Suprapubic skin (tissue), 4 donors: ENCODE results near the gene AGPAT2. TPM values are rescaled to one million over a fixed set of nuclear protein-coding genes. Genes with fewer than 3 reads are reported as not detected.

Source experiments
- DNase-seq, 2 donors: peaks; one replicate each; pipeline ENCODE4 v3.0.0-alpha.2; 2019; ENCODE audit warnings: low spot score in 2 of 2
- H3K27ac ChIP-seq: fragments of 200-600 bp; sonication (generic); one replicate; pipeline ENCODE4 v1.5.1; 2019
- H3K27me3 ChIP-seq: fragments of 200-600 bp; sonication (generic); one replicate; pipeline ENCODE4 v1.5.1; 2019
- H3K36me3 ChIP-seq: fragments of 200-600 bp; sonication (generic); one replicate; pipeline ENCODE4 v1.5.1; 2019
- H3K4me1 ChIP-seq: fragments of 200-600 bp; sonication (generic); one replicate; pipeline ENCODE4 v1.5.1; 2019
- H3K4me3 ChIP-seq: fragments of 200-600 bp; sonication (generic); one replicate; pipeline ENCODE4 v1.5.1; 2019; ENCODE audit warnings: mild to moderate bottlenecking
- H3K9me3 ChIP-seq: fragments of 200-600 bp; sonication (generic); one replicate; pipeline ENCODE4 v1.5.1; 2019
- CTCF ChIP-seq, 2 donors: fragments of 200-600 bp in 1 of 2; fragments of 450-650 bp in 1 of 2; sonication (generic) in 1 of 2; IDR thresholded peaks; one replicate each; pipeline ENCODE4 v1.5.1; 2016 to 2019; ENCODE audit warnings: antibody characterized with exemption in 2 of 2, mild to moderate bottlenecking in 1 of 2, moderate library complexity in 1 of 2
- EP300 ChIP-seq: sonication (generic); formaldehyde crosslinking; IDR thresholded peaks from one replicate; pipeline ENCODE4 v1.6.1; 2017; ENCODE audit warnings: antibody characterized with exemption
- POLR2A ChIP-seq, 2 donors: fragments of 450-650 bp; IDR thresholded peaks; one replicate each; pipeline ENCODE4 v1.6.1; 2017; ENCODE audit warnings: antibody characterized with exemption in 2 of 2, mild to moderate bottlenecking in 2 of 2, moderate library complexity in 2 of 2
- POLR2AphosphoS5 ChIP-seq, 3 donors: sonication (generic); formaldehyde crosslinking; IDR thresholded peaks; one replicate each; pipeline ENCODE4 v1.6.1; 2017; ENCODE audit warnings: antibody characterized with exemption in 3 of 3
- WGBS: methylation state at CpG from one replicate; pipeline ENCODE4 v1.1.5; 2018; 5-methylcytosine and 5-hydroxymethylcytosine counted together
- total RNA-seq, 4 donors: library from RNA; depleted of rRNA; stranded (reverse); fragments of >200 nt; gene quantifications; one replicate each; pipeline ENCODE4 v1.1.0, GENCODE V29; 2016

The AGPAT2 gene
- total RNA-seq, 4 donors from 2014 or later: 43.5 to 73.2 (median 63.5) TPM

- TF ChIP-seq CTCF (IDR thresholded peaks at IDR 0.05): no peak
- TF ChIP-seq EP300: no peak
- no peak for TF ChIP-seq POLR2A (IDR thresholded peaks at IDR 0.05)
- TF ChIP-seq POLR2AphosphoS5 (IDR thresholded peaks at IDR 0.05): no peak
- Histone ChIP-seq H3K36me3 (no peaks in the 10 kb centered on the region), H3K9me3 (no peaks in the 10 kb centered on the region), H3K4me3 (no peak overlapping the region), H3K27me3 (peaks cover 36% of the 10 kb centered on the region), H3K27ac (no peak overlapping the region), H3K4me1 (peaks cover 4% of the 10 kb centered on the region)
- no peak for DNase-seq
- WGBS: 49% methylated on average over 40 of the region's 43 CpGs
Measured at GRCh38 chr9:136653323-136654079, 33.8 kb downstream of the AGPAT2 start.

- no peak for DNase-seq
- Histone ChIP-seq H3K4me1 (peaks cover 4% of the 10 kb centered on the region), H3K27ac (no peak overlapping the region), H3K4me3 (no peak overlapping the region), H3K36me3 (no peaks in the 10 kb centered on the region), H3K27me3 (peaks cover 20% of the 10 kb centered on the region), H3K9me3 (no peaks in the 10 kb centered on the region)
- TF ChIP-seq POLR2A (IDR thresholded peaks at IDR 0.05) (no peak), POLR2AphosphoS5 (IDR thresholded peaks at IDR 0.05) (no peak), CTCF (IDR thresholded peaks at IDR 0.05) (no peak), EP300 (no peak)
- 93% methylated on average over 11 of the region's 11 CpGs for WGBS
Measured at GRCh38 chr9:136651860-136652259, 35.4 kb downstream of the AGPAT2 start.

- H3K9me3 ChIP-seq: no peaks in the 10 kb centered on the region
- TF ChIP-seq EP300: no peak
- TF ChIP-seq POLR2A (IDR thresholded peaks at IDR 0.05): no peak
- no peak for TF ChIP-seq POLR2AphosphoS5 (IDR thresholded peaks at IDR 0.05)
- TF ChIP-seq CTCF (IDR thresholded peaks at IDR 0.05): no peak
- DNase-seq: no peak
- H3K36me3 ChIP-seq: no peaks in the 10 kb centered on the region
- H3K4me1 ChIP-seq: peaks cover 12% of the 10 kb centered on the region
- peaks cover 13% of the 10 kb centered on the region for H3K27me3 ChIP-seq
- no peak overlapping the region for H3K27ac ChIP-seq
- 76% methylated on average over 10 of the region's 10 CpGs for WGBS
- H3K4me3 ChIP-seq: no peak overlapping the region
Measured at GRCh38 chr9:136650648-136651047, 36.6 kb downstream of the AGPAT2 start.

- peaks cover 10% of the 10 kb centered on the region for H3K4me1 ChIP-seq
- TF ChIP-seq POLR2A (IDR thresholded peaks at IDR 0.05) (no peak), CTCF (IDR thresholded peaks at IDR 0.05) (no peak), EP300 (no peak), POLR2AphosphoS5 (IDR thresholded peaks at IDR 0.05) (no peak)
Measured at GRCh38 chr9:136650021-136650420, 37.2 kb downstream of the AGPAT2 start.

GRCh38 chr9:136648751-136649150 lies 38.5 kb downstream of the AGPAT2 start:
- no peak for DNase-seq
- Histone ChIP-seq H3K4me3 (no peak overlapping the region), H3K27me3 (peaks cover 12% of the 10 kb centered on the region), H3K36me3 (no peaks in the 10 kb centered on the region), H3K9me3 (no peaks in the 10 kb centered on the region), H3K4me1 (peaks cover 23% of the 10 kb centered on the region), H3K27ac (no peak overlapping the region)
- 44% methylated on average over 9 of the region's 16 CpGs for WGBS
- TF ChIP-seq CTCF (IDR thresholded peaks at IDR 0.05) (no peak), POLR2AphosphoS5 (IDR thresholded peaks at IDR 0.05) (no peak), EP300 (no peak), POLR2A (IDR thresholded peaks at IDR 0.05) (no peak)

More at GRCh38 chr9:136650021-136650420, 37.2 kb downstream of the AGPAT2 start:
- Histone ChIP-seq H3K4me3 (no peak overlapping the region), H3K36me3 (no peaks in the 10 kb centered on the region), H3K9me3 (no peaks in the 10 kb centered on the region), H3K27me3 (peaks cover 14% of the 10 kb centered on the region), H3K27ac (no peak overlapping the region)
- DNase-seq: no peak
- WGBS: 86% methylated on average over 8 of the region's 8 CpGs
